HEK293T (cell line): ENCODE measurements around the gene CAMSAP1.
A peak's percentile ranks its signal among the peaks of the same experiment; 100 is the strongest.
"Not testable (repeated sequence)": the region's sequence is repeated elsewhere in the genome, so short reads cannot be mapped to it uniquely, and the experiment has no call there.

Experiments used
- CTCF ChIA-PET: fragments of 350-600 bp; formaldehyde crosslinking; extraction: SDS; loops from one replicate; lab custom pipeline; 2021; ENCODE audit warnings: antibody characterized with exemption, inconsistent platforms; lab: Yijun Ruan, JAX
- POLR2A ChIA-PET: fragments of 350-600 bp; formaldehyde crosslinking; extraction: SDS; loops from one replicate; lab custom pipeline; 2020; ENCODE audit warnings: antibody characterized with exemption, inconsistent platforms; lab: Yijun Ruan, JAX
- DNase-seq: peaks from one replicate; pipeline ENCODE4 v3.0.0; 2012; ENCODE audit warnings: mixed read lengths; ENCODE audit errors: extremely low spot score
- ARNT ChIP-seq: fragments of 450-650 bp; IDR thresholded peaks from 2 replicates; pipeline ENCODE4 v1.6.1; 2017; ENCODE audit warnings: mild to moderate bottlenecking
- BHLHE40 ChIP-seq: fragments of 450-650 bp; IDR thresholded peaks from 2 replicates; pipeline ENCODE4 v1.6.1; 2016; ENCODE audit warnings: mild to moderate bottlenecking, moderate library complexity, borderline replicate concordance
- CTBP1 ChIP-seq: fragments of 450-650 bp; IDR thresholded peaks from 2 replicates; pipeline ENCODE4 v1.6.1; 2016; ENCODE audit warnings: borderline replicate concordance
- ELF4 ChIP-seq: fragments of 450-650 bp; IDR thresholded peaks from 2 replicates; pipeline ENCODE4 v1.6.1; 2017; ENCODE audit warnings: antibody characterized with exemption
- FOXA1 ChIP-seq: fragments of 450-650 bp; IDR thresholded peaks from 2 replicates; pipeline ENCODE4 v1.6.1; 2016; ENCODE audit warnings: mild to moderate bottlenecking
- FOXK2 ChIP-seq: fragments of 450-650 bp; IDR thresholded peaks from 2 replicates; pipeline ENCODE4 v1.6.1; 2016; ENCODE audit warnings: mild to moderate bottlenecking
- FOXM1 ChIP-seq: fragments of 450-650 bp; IDR thresholded peaks from 2 replicates; pipeline ENCODE4 v1.6.1; 2017; ENCODE audit warnings: mild to moderate bottlenecking, borderline replicate concordance
- HDGF ChIP-seq: fragments of 450-650 bp; IDR thresholded peaks from 2 replicates; pipeline ENCODE4 v1.6.1; 2017; ENCODE audit warnings: antibody characterized with exemption, borderline replicate concordance
- L3MBTL2 ChIP-seq: fragments of 450-650 bp; conservative IDR thresholded peaks from 2 replicates; pipeline ENCODE4 v1.6.1; 2016; ENCODE audit warnings: mild to moderate bottlenecking
- LEF1 ChIP-seq: fragments of 450-650 bp; IDR thresholded peaks from 2 replicates; pipeline ENCODE4 v1.6.1; 2017; ENCODE audit warnings: mild to moderate bottlenecking, borderline replicate concordance
- NFRKB ChIP-seq: fragments of 450-650 bp; IDR thresholded peaks from 2 replicates; pipeline ENCODE4 v1.6.1; 2016; ENCODE audit warnings: mild to moderate bottlenecking, moderate library complexity
- PKNOX1 ChIP-seq: fragments of 450-650 bp; IDR thresholded peaks from 2 replicates; pipeline ENCODE4 v1.6.1; 2016
- SP1 ChIP-seq: fragments of 450-650 bp; IDR thresholded peaks from 2 replicates; pipeline ENCODE4 v1.6.1; 2017
- SUZ12 ChIP-seq: fragments of 450-650 bp; IDR thresholded peaks from 2 replicates; pipeline ENCODE4 v1.6.1; 2016; ENCODE audit warnings: mild to moderate bottlenecking
- TARDBP ChIP-seq: fragments of 450-650 bp; IDR thresholded peaks from 2 replicates; pipeline ENCODE4 v1.6.1; 2016
- ZNF384 ChIP-seq: fragments of 450-650 bp; IDR thresholded peaks from 2 replicates; pipeline ENCODE4 v1.6.1; 2016

The CAMSAP1 gene

GRCh38 chr9:135896626-135897025, 10.7 kb downstream of the CAMSAP1 start:
- no peak for TF ChIP-seq HDGF
- no peak for TF ChIP-seq TARDBP
- no peak for TF ChIP-seq ZNF384
- TF ChIP-seq BHLHE40, result no peak
- no peak for TF ChIP-seq ARNT
- TF ChIP-seq SP1, result no peak
- TF ChIP-seq FOXA1, result no peak
- TF ChIP-seq PKNOX1, result no peak
- no peak for TF ChIP-seq LEF1
- no peak for TF ChIP-seq ELF4
- TF ChIP-seq L3MBTL2, result no peak
- TF ChIP-seq NFRKB, result no peak
- TF ChIP-seq FOXM1, result no peak
- no peak for TF ChIP-seq FOXK2
- no peak for DNase-seq
- POLR2A ChIA-PET, result no interaction called here
- CTCF ChIA-PET, result no interaction called here

DNA sequence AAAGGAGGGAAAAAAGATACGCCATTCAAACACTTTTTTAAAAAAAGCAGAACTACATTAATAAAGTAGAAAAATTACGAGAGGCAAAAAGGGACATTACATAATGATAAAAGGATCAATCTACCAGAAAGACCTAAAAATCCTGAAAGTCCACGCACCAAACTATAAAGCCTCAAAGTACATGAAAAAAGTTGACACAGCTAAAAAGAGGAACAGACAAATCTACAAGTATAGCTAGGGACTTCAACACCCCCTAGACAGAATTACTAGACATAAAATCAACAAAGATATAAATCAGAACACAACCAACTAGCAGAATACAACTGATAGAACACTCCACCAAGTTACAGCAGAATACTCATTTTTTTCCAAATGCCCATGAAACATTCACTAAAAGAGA, 11.1 kb downstream of the CAMSAP1 start:
- no peak for DNase-seq
- ChIA-PET POLR2A (no interaction called here), CTCF (no interaction called here)
- TF ChIP-seq SUZ12 (no peak), LEF1 (no peak), L3MBTL2 (no peak), BHLHE40 (no peak), NFRKB (no peak), FOXA1 (no peak), ELF4 (no peak), ZNF384 (no peak), PKNOX1 (no peak), FOXK2 (no peak), HDGF (no peak), FOXM1 (no peak), CTBP1 (no peak), SP1 (no peak), TARDBP (no peak), ARNT (no peak)

GRCh38 chr9:135895202-135895848, 12.0 kb downstream of the CAMSAP1 start:
- DNase-seq, result no peak
- ChIA-PET POLR2A (no interaction called here), CTCF (no interaction called here)
- peak; percentile 69 for TF ChIP-seq PKNOX1
- no peak for TF ChIP-seq FOXA1

DNA sequence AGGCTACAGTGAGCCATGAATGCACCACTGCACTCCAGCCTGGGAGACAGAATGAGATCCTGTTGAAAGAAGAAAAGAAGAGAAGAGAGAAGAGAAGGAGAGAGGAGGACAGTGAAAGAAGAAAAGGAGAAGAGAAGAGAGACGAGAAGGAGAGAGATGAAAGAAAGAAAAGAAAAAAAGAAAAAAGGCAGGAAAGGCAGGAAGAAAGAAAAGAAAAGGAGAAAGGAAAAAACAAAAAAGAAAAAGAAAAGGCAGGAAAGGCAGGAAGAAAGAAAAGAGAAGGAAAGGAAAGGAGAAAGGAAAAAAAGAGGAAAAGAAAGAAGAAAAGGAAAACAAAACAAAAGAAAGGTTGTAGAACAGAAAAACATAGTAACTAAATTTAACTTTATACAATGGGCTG, 14.2 kb downstream of the CAMSAP1 start:
- ChIA-PET POLR2A (no interaction called here), CTCF (no interaction called here)
- DNase-seq, result no peak
- TF ChIP-seq TARDBP (no peak), ELF4 (no peak), NFRKB (no peak), L3MBTL2 (no peak), HDGF (no peak), CTBP1 (no peak), ZNF384 (no peak)

DNA sequence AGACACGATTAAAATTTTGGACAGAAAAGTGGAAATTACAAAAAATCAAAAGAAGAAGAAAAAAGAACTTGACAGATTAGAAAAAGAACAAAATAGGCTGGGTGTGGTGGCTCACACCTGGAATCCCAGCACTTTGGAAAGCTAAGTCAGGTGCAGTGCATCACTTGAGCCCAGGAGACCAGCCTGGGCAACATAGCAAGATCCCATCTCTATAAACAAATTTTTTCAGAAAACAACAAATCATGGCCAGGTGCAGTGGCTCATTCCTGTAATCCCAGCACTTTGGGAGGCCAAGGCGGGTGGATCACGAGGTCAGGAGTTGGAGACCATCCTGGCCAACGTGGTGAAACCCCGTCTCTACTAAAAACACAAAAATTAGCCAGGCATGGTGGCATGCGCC, 15.0 kb downstream of the CAMSAP1 start:
- CTCF ChIA-PET, DNase-seq, POLR2A ChIA-PET: not testable (repeated sequence)

GRCh38 chr9:135891027-135891631, 16.2 kb downstream of the CAMSAP1 start:
- ChIA-PET CTCF (no interaction called here), POLR2A (no interaction called here)
- no peak for DNase-seq
- TF ChIP-seq ARNT, result no peak
- no peak for TF ChIP-seq SUZ12
- no peak for TF ChIP-seq LEF1
- no peak for TF ChIP-seq ELF4
- no peak for TF ChIP-seq FOXK2
- TF ChIP-seq BHLHE40, result no peak
